ENCODE data around the gene NPIPA1.
"Not testable (repeated sequence)": the region's sequence is repeated elsewhere in the genome, so short reads cannot be mapped to it uniquely, and the experiment has no call there.

Gene NPIPA1

DNA sequence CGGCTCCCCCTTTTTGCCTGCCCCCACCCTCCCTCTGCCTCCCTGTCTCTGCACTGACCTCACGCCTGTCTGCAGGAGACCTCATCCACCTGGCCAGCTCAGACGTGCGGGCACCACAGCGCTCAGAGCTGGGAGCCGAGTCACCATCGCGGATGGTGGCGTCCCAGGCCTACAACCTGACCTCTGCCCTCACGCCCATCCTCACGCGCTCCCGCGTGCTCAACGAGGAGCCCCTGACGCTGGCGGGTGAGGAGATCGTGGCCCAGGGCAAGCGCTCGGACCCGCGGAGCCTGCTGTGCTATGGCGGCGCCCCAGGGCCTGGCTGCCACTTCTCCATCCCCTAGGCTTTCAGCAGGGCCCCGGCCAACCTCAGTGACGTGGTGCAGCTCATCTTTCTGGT is 8.1 kb upstream of the NPIPA1 start:
- DNase-seq (ENCODE audit: extremely low read depth in 1 of 2, low read depth in 1 of 2) = not testable (repeated sequence)

DNA sequence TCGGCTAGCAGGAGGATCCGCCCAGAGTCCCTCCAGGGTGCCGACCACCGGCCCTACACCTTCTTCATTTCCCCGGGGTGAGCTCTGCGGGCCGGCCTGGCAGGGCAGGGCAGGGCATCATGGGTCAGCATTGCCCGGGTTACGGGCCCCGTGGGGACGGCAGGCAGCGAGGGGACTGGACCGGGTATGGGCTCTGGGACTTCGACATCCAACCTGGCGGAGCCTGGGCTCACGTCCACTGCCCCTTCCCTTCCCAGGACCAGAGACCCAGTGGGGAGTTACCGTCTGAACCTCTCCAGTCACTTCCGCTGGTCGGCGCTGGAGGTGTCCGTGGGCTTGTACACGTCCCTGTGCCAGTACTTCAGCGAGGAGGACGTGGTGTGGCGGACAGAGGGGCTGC is 7.0 kb upstream of the NPIPA1 start:
- DNase-seq (ENCODE audit: extremely low read depth in 1 of 2, low read depth in 1 of 2) = not testable (repeated sequence)

DNA sequence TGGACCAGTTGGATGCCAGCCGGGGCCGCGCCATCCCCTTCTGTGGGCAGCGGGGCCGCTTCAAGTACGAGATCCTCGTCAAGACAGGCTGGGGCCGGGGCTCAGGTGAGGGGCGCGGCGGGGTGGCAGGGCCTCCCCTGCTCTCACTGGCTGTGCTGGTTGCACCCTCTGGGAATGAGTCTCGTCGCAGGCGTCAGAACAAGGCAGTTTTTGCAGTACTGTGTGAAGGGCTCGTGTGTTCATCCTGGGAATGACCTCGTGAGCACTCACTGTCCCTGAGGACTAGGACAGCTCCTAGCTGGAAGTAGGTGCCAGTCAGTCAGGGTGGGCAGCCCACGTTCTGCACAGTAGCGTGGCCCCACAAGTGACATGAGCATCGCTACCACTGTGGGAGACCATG is 6.3 kb upstream of the NPIPA1 start:
- not testable (repeated sequence) for DNase-seq (ENCODE audit: extremely low read depth in 1 of 2, low read depth in 1 of 2)

DNA sequence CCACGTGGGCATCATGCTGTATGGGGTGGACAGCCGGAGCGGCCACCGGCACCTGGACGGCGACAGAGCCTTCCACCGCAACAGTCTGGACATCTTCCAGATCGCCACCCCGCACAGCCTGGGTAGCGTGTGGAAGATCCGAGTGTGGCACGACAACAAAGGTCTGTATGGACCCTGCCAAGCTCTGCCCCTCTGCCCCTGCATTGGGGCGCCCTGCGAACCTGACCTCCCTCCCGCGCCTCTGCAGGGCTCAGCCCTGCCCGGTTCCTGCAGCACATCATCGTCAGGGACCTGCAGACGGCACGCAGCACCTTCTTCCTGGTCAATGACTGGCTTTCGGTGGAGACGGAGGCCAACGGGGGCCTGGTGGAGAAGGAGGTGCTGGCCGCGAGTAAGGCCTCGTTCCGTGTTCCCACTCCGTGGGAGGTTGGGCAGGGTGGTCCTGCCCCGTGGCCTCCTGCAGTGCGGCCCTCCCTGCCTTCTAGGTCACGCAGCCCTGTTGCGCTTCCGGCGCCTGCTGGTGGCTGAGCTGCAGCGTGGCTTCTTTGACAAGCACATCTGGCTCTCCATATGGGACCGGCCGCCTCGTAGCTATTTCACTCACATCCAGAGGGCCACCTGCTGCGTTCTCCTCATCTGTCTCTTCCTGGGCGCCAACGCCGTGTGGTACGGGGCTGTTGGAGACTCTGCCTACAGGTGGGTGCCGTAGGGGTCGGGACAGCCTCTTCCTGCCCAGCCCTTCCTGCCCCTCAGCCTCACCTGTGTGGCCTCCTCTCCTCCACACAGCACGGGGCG is 4.5 kb upstream of the NPIPA1 start:
- not testable (repeated sequence) for DNase-seq (ENCODE audit: extremely low read depth in 1 of 2, low read depth in 1 of 2)

DNA sequence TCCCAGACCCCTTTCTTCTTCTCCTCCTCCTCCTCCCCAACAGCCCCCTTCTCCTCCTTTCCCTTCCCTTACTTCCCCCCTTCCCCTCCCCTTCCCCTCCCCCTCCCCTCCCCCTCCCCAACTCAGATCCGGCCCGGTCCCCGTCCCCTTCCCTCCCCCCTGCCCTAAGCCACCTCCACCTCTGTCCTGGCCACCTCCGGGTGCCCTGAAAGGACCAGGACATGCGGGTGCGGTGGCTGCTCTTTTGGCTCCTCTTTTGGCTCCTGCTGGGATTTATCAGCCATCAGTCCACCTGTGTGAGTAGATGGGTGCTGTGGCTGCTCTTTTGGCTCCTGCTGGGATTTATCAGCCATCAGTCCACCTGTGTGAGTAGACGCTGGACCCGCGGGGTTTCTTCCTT is 751 bp downstream of the NPIPA1 start:
- not testable (repeated sequence) for DNase-seq (ENCODE audit: extremely low read depth in 1 of 2, low read depth in 1 of 2)

DNA sequence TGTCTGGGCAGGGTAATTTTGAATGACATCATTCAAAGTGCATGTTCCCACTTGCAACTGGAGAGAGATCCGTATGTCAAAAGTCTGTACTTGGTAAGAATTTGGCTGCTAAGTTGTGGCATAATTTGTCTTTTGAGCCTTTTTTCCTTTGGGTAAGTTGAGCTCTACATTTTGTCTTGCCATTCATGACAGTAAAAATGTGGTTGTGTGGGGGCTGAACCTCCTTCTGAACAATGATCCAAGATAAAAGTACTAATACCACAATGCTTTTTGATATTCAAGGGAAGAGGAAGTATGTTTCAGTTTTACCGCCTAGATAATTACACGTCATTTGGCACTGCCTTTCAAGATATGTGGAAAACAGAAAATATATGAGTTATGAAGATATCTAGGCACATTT is 5.4 kb downstream of the NPIPA1 start:
- not testable (repeated sequence) for DNase-seq (ENCODE audit: extremely low read depth in 1 of 2, low read depth in 1 of 2)

DNA sequence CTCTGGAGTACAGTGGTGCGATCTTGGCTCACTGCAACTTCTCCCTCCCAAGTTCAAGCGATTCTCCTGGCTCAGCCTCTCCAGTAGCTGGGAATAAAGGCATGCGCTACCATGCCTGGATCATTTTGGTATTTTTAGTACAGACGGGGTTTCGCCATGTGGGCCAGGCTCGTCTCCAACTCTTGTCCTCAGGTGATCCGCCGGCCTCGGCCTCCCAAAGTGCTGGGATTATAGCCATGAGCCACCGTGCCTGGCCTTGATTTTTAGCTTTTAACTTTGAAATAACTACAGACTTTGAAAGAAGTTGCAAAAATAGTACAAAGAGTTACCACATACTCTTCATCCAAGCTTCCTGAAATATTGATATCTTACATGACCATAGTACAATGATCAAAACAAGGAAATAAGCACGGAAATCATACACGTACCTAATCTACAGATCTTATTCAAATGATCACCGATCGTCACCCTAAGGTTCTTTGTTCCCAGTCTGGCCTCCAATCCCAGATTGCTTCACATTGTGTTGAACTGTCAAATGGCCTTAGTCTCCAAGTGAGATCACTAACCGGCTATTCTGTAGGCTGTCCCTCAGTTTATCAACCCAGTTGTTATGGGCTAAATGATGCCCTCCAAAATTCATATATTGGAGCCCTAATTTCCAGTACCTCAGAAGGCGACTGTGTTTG is 18.4 kb downstream of the NPIPA1 start:
- no peak for DNase-seq (ENCODE audit: extremely low read depth in 1 of 2, low read depth in 1 of 2)

DNA sequence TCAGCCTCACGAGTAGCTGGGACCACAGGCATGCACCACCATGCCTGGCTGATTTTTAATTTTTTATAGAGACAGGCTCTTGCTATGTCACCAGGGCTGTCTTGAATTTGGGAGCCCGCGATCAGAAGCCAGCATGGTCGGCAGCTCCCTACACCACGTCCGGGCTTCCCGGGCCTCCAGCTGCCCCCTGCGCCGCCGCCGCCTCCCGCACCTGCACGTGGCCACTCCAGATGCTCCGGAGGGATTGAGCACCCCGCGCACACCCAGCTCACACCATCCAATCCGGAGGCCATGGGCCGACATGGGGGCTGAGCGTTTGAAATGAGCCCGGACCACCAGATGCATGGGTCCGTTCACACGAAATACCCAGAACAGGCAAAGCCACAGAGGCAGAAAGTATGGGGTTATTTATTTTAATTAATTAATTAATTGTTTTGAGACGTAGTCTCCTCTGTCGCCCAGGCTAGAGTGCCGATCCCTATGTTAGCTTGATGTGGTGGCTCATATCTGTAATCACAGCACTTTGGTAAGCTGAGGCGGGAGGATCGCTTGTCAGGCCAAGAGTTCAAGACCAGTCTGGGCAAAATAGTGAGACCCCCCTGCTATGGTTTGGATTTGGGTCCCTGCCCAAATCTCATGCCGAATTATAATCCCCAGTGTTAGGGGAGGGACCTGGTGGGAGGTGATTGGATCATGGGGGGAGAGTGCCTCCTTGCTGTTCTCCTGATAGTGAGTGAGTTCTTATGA is 20.5 kb downstream of the NPIPA1 start:
- DNase-seq (ENCODE audit: extremely low read depth in 1 of 2, low read depth in 1 of 2) = no peak

DNA sequence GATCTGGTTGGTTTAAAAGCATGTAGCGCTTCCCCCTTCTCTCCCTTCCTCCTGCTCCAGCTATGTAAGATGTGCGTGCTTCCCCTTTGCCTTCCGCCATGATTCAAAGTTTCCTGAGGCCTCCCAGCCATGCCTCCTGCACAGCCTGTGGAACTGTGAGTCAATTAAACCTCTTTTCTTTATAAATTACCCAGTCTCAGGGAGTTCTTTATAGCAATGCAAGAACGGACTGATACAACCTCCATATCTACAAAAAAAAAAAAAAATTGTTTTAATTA is 21.0 kb downstream of the NPIPA1 start:
- DNase-seq (ENCODE audit: extremely low read depth in 1 of 2, low read depth in 1 of 2) = no peak

DNA sequence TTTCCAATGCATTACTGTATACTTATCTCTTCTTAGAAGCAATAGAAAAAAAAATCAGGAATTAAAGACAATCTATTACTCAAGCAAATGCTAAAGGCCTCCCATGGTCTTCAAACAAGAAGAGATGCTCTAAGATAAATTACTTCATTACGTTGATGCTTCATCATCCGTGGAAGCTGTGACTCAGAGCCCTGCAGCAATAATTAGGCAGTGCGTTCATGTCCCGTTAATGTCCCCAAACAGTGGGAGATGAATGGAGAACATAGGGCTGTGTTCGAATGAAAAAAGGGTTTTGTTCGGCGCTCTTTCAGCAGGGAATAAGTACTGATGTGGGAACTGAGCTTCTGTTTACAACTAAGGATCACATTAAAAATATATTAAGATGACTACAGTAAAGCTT is 21.7 kb downstream of the NPIPA1 start:
- DNase-seq (ENCODE audit: extremely low read depth in 1 of 2, low read depth in 1 of 2) = no peak

DNA sequence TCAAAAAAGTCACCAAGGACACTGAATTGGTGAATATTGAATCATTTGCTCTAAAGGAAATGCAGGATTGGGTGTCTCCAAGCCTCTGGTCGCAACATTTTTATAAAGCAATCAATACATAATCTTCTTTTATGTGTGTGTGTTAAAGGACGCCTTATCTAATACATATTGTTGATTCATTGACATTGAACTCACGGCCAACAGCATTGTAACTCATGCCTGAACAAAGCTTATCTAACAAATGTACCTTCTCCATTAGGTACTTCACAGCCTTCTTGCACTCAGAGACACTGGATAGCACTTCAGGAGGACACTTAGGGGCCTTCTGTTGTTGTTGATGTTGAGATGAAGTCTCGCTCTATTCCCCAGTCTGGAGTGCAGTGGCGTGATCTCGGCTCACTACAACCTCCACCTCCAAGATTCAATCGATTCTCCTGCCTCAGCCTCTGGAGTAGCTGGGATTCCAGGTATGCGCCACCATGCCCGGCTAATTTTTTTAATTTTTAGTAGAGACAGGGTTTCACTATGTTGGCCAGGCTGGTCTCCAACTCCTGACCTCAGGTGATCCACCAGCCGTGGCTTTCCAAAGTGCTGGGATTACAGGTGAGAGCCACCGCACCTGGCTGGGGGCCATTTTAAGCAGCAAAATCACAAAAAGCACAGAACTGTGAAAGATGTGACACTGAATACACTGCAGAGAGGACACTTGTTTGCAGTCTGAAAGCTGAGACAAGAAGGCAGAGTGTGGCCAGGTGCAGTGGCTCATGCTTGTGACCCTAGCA is 24.4 kb downstream of the NPIPA1 start:
- DNase-seq (ENCODE audit: extremely low read depth in 1 of 2, low read depth in 1 of 2) = no peak

DNA sequence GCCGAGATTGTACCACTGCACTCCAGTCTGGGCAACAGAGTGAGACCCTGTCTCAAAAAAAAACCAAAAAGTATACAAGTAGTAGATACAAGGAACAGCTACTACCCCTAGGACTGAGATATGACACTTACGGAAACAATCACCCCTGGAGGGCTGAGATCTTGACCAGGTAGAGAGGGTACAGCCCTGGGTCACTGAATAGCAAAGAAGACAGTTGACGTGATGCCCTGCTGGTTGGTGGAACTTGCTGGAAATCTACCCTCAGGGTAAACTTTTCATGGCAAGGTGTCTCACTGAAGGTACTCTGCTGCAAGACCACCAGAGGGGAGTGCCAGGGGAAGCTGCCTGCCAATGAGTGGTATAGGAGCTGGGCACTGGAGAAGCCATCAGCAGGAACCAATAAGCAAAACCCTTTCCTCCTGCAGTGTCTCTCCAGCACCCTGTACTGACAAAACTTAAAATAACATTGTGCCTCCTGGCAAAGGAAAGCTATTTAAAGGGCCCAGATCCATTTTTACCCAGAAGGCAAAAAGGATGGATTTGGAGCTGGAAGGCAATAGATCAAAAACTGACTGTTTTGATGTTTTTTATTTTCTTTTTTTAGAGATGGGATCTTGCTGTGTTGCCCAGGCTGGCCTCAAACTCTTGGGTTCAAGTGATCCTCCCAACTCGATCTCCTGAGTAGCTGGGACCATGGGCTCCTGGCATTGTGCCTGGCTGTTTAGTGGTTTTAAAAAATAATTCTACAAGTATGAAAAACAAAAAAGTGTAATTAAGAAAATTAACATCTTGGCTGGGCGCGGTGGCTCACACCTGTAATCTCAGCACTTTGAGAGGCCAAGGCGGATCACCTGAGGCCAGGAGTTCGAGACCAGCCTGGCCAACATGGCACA is 26.3 kb downstream of the NPIPA1 start:
- no peak for DNase-seq (ENCODE audit: extremely low read depth in 1 of 2, low read depth in 1 of 2)

DNA sequence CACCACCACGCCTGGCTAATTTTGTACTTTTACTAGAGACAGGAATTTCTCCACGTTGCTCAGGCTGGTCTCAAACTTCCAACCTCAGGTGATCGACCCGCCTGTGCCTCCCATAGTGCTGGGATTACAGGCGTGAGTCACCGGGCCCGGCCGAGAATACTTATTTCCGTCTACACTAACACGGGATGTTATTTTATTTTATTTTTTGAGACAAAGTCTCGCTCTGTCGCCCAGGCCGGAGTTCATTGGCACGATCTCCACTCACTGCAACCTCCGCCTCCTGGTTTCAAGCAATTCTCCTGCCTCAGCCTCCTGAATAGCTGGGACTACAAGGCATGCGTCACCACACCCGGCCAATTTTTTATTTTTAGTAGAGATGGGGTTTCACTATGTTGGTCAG is 28.1 kb downstream of the NPIPA1 start:
- no peak for DNase-seq (ENCODE audit: extremely low read depth in 1 of 2, low read depth in 1 of 2)

DNA sequence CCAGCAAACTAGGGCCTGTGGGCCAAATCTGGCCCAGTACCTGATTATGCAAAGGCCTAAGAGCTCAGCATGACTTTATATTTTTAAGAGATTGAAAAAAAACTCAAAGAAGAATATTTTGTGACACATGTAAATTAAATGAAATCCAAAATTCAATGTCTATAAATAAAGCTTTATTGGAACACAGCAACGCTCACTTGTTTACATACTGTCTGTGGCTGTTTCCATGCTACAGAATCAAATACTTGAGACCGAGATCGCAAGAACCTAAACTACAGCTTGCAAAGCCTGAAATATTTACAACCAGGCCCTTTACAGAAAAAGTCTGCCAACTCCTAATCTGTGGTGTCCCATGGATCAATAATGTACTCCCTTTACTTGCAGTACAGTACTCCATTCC is 32.6 kb downstream of the NPIPA1 start:
- DNase-seq (ENCODE audit: extremely low read depth in 1 of 2, low read depth in 1 of 2) = not testable (repeated sequence)

DNA sequence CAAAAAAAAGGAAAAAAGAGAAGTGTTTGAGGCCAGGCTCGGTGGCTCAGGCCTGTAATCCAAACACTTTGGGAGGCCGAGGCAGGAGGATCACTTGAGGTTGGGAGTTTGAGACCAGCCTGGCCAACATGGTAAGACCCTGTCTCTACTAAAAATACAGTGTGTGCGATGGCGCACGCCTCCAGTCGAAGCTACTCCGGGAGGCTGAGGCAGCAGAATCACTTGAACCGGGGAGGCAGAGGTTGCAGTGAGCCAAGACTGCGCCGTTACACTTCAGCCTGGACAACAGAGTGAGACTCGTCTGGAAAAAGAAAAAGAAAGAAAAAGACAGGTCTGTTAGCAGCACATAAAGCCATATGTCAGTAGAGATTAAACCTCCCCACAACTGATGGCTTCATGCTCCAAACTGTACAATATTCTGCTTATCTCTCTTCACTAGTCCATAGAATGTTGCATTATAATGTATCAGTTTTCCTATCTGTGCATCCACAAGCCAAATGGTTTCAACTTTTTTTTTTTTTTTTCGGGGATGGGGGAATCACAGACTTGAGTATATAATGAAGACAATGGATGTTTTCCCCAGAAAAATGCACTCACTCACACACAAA is 34.5 kb downstream of the NPIPA1 start:
- not testable (repeated sequence) for DNase-seq (ENCODE audit: extremely low read depth in 1 of 2, low read depth in 1 of 2)

DNA sequence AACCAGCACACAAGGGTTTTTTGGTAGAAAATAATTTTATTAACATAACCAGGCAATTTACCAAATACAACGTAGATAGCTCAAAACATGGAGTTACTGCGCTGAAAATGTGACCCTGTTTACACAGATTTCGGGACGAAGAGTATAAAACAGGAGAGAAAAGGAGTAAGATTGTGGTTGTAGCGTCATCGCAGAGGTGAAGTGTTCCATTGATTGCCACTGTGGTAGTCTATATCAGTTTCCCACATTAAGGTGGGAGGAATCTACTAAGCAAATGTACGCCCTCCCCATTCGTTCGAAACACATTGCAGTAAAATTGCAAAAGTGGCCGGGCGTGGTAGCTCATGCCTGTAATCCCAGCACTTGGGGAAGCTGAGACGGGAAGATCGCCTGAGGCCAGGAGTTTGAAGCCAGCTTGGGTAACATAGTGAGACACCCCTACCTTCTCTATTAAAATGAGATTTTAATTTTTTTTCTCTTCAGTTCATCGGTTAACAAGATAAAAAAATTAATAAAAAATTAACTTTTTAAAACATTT is 36.6 kb downstream of the NPIPA1 start:
- not testable (repeated sequence) for DNase-seq (ENCODE audit: extremely low read depth in 1 of 2, low read depth in 1 of 2)

DNA sequence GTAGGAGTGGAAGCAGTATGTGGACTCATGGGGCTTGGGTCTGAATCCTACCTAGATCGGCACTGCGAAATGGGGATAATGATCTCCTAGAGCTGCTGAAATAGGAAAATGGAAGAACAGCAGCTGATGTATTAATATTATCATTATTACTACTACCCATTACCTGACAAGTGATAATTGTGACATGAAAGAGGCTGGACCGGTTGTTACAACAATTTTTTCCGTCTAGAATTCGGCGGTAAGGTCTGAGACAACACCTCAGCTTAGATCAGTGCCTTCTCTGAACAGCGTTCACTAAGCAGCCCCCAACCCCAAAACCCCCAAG is 37.0 kb downstream of the NPIPA1 start:
- not testable (repeated sequence) for DNase-seq (ENCODE audit: extremely low read depth in 1 of 2, low read depth in 1 of 2)

DNA sequence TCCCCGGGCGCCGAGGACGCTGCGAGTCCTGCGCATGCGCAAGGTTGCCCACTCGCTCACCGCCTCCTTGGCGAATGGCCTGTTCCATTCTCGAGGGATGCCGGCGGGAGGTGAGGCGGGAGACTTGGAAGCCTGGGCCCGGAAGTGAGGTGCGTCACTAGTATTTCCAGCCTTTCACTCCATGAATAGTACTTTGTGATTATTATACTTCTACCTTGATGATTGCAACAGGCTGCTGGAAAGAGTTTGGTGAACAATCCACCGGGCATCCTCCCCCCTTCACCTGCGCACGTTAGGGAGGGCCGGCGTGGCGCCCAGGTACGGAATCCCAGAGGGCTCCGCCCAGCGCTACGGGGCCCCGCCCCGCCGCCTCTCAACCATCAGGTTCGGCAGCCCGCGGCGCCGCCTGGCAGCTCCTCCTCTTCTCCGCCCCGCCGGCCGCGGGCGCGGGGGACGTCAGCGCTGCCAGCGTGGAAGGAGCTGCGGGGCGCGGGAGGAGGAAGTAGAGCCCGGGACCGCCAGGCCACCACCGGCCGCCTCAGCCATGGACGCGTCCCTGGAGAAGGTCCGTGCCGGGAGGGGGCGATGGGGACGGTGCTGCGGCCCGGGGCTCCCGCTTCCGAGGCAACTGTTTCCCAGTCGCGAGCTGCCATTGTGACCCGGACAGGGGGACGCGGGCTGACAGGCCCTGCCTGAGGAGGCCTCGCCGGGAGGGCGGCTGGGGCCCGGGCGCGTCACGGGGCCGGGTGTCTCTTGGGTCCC is 37.6 kb downstream of the NPIPA1 start, which contains the start of gene PDXDC1:
Gene PDXDC1 (plus strand): TSS at position 371 of the 762 bp plus-strand sequence. CDS start 174 bp downstream, at position 545.
- peak; percentile 93 to 99 for DNase-seq (ENCODE audit: extremely low read depth in 1 of 2, low read depth in 1 of 2)

Data from stimulated activated CD8-positive, alpha-beta memory T cell treated with anti-CD3 and anti-CD28 coated beads, Interleukin-7, amount 100 ng/mL, for 48 hours (primary cell).